GM06990 (cell line): Measurements from ENCODE around the gene STX2.

Experiments used
- DNase-seq: peaks from one replicate; pipeline ENCODE4 v3.0.0-alpha.2; 2011; ENCODE audit not compliant: insufficient read length; ENCODE audit errors: extremely low read depth
- H3K27me3 ChIP-seq: replicated peaks from 2 replicates; pipeline ENCODE4 v1.6.0; 2011; ENCODE audit warnings: low read length; ENCODE audit not compliant: control insufficient read depth, insufficient read depth
- H3K36me3 ChIP-seq: 2 replicates; pipeline ENCODE4 v1.5.1; 2011; ENCODE audit warnings: low read length; ENCODE audit not compliant: control insufficient read depth, insufficient read depth
- H3K4me3 ChIP-seq: replicated peaks from 2 replicates; pipeline ENCODE4 v1.5.1; 2011; ENCODE audit warnings: low read depth, mild to moderate bottlenecking, control low read depth, low read length
- CTCF ChIP-seq: IDR thresholded peaks from 2 replicates; pipeline ENCODE4 v1.5.1; 2011; ENCODE audit warnings: low read length, control low read depth, mild to moderate bottlenecking, inconsistent platforms; ENCODE audit not compliant: insufficient read depth, poor library complexity, severe bottlenecking

The STX2 gene

GRCh38 chr12:130796985-130797686, 41.9 kb downstream of the STX2 start:
- no peak for TF ChIP-seq CTCF
- DNase-seq, result no peak
- H3K36me3 ChIP-seq, result peaks cover 6% of the 10 kb centered on the region
- no peak overlapping the region for H3K4me3 ChIP-seq
- H3K27me3 ChIP-seq, result no peaks in the 10 kb centered on the region

GRCh38 chr12:130795906-130796305, 43.1 kb downstream of the STX2 start:
- TF ChIP-seq CTCF, result no peak
- Histone ChIP-seq H3K4me3 (no peak overlapping the region), H3K36me3 (peaks cover 5% of the 10 kb centered on the region; the same call in 1 of the 2 replicates), H3K27me3 (no peaks in the 10 kb centered on the region)
- no peak for DNase-seq

- peaks cover 5% of the 10 kb centered on the region; the same call in 1 of the 2 replicates for H3K36me3 ChIP-seq
- DNase-seq, result no peak
- H3K27me3 ChIP-seq, result no peaks in the 10 kb centered on the region
- H3K4me3 ChIP-seq, result no peak overlapping the region
- no peak for TF ChIP-seq CTCF
Measured at GRCh38 chr12:130793554-130793849, 45.5 kb downstream of the STX2 start.

GRCh38 chr12:130792821-130793553, 46.1 kb downstream of the STX2 start:
- Histone ChIP-seq H3K4me3 (no peak overlapping the region), H3K36me3 (peaks cover 5% of the 10 kb centered on the region; the same call in 1 of the 2 replicates)
- no peak for TF ChIP-seq CTCF

GRCh38 chr12:130791629-130792028, 47.4 kb downstream of the STX2 start:
- Histone ChIP-seq H3K27me3 (no peaks in the 10 kb centered on the region), H3K4me3 (no peak overlapping the region), H3K36me3 (peaks cover 4% of the 10 kb centered on the region; the same call in 1 of the 2 replicates)
- no peak for TF ChIP-seq CTCF
- DNase-seq, result no peak

More at GRCh38 chr12:130792821-130793553, 46.1 kb downstream of the STX2 start:
- no peak for DNase-seq
- no peaks in the 10 kb centered on the region for H3K27me3 ChIP-seq
